Suprapubic skin (tissue), 4 donors: ENCODE measurements around the gene SGK2.

Experiments used
- EP300 ChIP-seq: sonication (generic); formaldehyde crosslinking; IDR thresholded peaks from one replicate; pipeline ENCODE4 v1.6.1; 2017; ENCODE audit warnings: antibody characterized with exemption
- POLR2A ChIP-seq, 2 donors: fragments of 450-650 bp; IDR thresholded peaks; one replicate each; pipeline ENCODE4 v1.6.1; 2017; ENCODE audit warnings: antibody characterized with exemption in 2 of 2, mild to moderate bottlenecking in 2 of 2, moderate library complexity in 2 of 2
- POLR2AphosphoS5 ChIP-seq, 3 donors: sonication (generic); formaldehyde crosslinking; IDR thresholded peaks; one replicate each; pipeline ENCODE4 v1.6.1; 2017; ENCODE audit warnings: antibody characterized with exemption in 3 of 3
- TF ChIP-seq, protein P1 (sequence below), 2 donors: fragments of 200-600 bp in 1 of 2; fragments of 450-650 bp in 1 of 2; sonication (generic) in 1 of 2; IDR thresholded peaks; one replicate each; pipeline ENCODE4 v1.5.1; 2016 to 2019; ENCODE audit warnings: antibody characterized with exemption in 2 of 2, mild to moderate bottlenecking in 1 of 2, moderate library complexity in 1 of 2

GRCh38 chr20:43535370-43536004, 23.3 kb upstream of the SGK2 start:
- TF ChIP-seq EP300, result no peak
- TF ChIP-seq, protein P1, sequence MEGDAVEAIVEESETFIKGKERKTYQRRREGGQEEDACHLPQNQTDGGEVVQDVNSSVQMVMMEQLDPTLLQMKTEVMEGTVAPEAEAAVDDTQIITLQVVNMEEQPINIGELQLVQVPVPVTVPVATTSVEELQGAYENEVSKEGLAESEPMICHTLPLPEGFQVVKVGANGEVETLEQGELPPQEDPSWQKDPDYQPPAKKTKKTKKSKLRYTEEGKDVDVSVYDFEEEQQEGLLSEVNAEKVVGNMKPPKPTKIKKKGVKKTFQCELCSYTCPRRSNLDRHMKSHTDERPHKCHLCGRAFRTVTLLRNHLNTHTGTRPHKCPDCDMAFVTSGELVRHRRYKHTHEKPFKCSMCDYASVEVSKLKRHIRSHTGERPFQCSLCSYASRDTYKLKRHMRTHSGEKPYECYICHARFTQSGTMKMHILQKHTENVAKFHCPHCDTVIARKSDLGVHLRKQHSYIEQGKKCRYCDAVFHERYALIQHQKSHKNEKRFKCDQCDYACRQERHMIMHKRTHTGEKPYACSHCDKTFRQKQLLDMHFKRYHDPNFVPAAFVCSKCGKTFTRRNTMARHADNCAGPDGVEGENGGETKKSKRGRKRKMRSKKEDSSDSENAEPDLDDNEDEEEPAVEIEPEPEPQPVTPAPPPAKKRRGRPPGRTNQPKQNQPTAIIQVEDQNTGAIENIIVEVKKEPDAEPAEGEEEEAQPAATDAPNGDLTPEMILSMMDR (IDR thresholded peaks at IDR 0.05), result no peak
- no peak for TF ChIP-seq POLR2A (IDR thresholded peaks at IDR 0.05)
- TF ChIP-seq POLR2AphosphoS5 (IDR thresholded peaks at IDR 0.05), result no peak
